ENCODE measurements around the gene TGFBR3.

- TF ChIP-seq, protein P1, sequence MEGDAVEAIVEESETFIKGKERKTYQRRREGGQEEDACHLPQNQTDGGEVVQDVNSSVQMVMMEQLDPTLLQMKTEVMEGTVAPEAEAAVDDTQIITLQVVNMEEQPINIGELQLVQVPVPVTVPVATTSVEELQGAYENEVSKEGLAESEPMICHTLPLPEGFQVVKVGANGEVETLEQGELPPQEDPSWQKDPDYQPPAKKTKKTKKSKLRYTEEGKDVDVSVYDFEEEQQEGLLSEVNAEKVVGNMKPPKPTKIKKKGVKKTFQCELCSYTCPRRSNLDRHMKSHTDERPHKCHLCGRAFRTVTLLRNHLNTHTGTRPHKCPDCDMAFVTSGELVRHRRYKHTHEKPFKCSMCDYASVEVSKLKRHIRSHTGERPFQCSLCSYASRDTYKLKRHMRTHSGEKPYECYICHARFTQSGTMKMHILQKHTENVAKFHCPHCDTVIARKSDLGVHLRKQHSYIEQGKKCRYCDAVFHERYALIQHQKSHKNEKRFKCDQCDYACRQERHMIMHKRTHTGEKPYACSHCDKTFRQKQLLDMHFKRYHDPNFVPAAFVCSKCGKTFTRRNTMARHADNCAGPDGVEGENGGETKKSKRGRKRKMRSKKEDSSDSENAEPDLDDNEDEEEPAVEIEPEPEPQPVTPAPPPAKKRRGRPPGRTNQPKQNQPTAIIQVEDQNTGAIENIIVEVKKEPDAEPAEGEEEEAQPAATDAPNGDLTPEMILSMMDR (IDR thresholded peaks at IDR 0.05 in 2 of 3, conservative IDR thresholded peaks at IDR 0.05 in 1 of 3; ENCODE audit: insufficient read depth in 2 of 3, low read depth in 1 of 3, low read length in 3 of 3): no peak
- TF ChIP-seq, protein P2, sequence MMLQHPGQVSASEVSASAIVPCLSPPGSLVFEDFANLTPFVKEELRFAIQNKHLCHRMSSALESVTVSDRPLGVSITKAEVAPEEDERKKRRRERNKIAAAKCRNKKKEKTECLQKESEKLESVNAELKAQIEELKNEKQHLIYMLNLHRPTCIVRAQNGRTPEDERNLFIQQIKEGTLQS (IDR thresholded peaks at IDR 0.05): no peak
- TF ChIP-seq, protein P2 (CRISPR knock-in tag; conservative IDR thresholded peaks at IDR 0.05): no peak
- TF ChIP-seq SIN3A (IDR thresholded peaks at IDR 0.05; ENCODE audit: borderline replicate concordance in 2 of 2, control insufficient read depth in 1 of 2, low read depth in 2 of 2, low read length in 2 of 2): no peak
- TF ChIP-seq POLR2A (conservative IDR thresholded peaks at IDR 0.05): no peak
- TF ChIP-seq, protein P3, sequence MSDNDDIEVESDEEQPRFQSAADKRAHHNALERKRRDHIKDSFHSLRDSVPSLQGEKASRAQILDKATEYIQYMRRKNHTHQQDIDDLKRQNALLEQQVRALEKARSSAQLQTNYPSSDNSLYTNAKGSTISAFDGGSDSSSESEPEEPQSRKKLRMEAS (CRISPR knock-in tag; IDR thresholded peaks at IDR 0.05): no peak
- no peak for TF ChIP-seq ZNF764 (CRISPR knock-in tag; IDR thresholded peaks at IDR 0.05; ENCODE audit: low read depth)
- no peak for TF ChIP-seq HCFC1 (IDR thresholded peaks at IDR 0.05; ENCODE audit: low read depth, low read length)
- no peak for TF ChIP-seq GABPB1 (CRISPR knock-in tag; IDR thresholded peaks at IDR 0.05)
- TF ChIP-seq, protein P4, sequence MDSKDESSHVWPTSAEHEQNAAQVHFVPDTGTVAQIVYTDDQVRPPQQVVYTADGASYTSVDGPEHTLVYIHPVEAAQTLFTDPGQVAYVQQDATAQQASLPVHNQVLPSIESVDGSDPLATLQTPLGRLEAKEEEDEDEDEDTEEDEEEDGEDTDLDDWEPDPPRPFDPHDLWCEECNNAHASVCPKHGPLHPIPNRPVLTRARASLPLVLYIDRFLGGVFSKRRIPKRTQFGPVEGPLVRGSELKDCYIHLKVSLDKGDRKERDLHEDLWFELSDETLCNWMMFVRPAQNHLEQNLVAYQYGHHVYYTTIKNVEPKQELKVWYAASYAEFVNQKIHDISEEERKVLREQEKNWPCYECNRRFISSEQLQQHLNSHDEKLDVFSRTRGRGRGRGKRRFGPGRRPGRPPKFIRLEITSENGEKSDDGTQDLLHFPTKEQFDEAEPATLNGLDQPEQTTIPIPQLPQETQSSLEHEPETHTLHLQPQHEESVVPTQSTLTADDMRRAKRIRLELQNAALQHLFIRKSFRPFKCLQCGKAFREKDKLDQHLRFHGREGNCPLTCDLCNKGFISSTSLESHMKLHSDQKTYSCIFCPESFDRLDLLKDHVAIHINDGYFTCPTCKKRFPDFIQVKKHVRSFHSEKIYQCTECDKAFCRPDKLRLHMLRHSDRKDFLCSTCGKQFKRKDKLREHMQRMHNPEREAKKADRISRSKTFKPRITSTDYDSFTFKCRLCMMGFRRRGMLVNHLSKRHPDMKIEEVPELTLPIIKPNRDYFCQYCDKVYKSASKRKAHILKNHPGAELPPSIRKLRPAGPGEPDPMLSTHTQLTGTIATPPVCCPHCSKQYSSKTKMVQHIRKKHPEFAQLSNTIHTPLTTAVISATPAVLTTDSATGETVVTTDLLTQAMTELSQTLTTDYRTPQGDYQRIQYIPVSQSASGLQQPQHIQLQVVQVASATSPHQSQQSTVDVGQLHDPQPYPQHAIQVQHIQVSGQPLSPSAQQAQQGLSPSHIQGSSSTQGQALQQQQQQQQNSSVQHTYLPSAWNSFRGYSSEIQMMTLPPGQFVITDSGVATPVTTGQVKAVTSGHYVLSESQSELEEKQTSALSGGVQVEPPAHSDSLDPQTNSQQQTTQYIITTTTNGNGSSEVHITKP (IDR thresholded peaks at IDR 0.05; ENCODE audit: partially characterized antibody): no peak
- TF ChIP-seq MEF2A (IDR thresholded peaks at IDR 0.05; ENCODE audit: control insufficient read depth, low read depth, low read length): no peak
- no peak for TF ChIP-seq NFXL1 (CRISPR knock-in tag; IDR thresholded peaks at IDR 0.05)
- TF ChIP-seq FOXP4 (CRISPR knock-in tag; IDR thresholded peaks at IDR 0.05; ENCODE audit: borderline replicate concordance): no peak
These were observed 86.1 kb downstream of the TGFBR3 start for GRCh38 chr1:91799863-91800262.
